GM23248 (cell line): ENCODE data around the gene RNF180. TPM values are rescaled to one million over a fixed set of nuclear protein-coding genes. Genes with fewer than 3 reads are reported as not detected.
A peak's percentile ranks its signal among the peaks of the same experiment; 100 is the strongest.

Experiments used
- DNase-seq: peaks from one replicate; pipeline ENCODE4 v3.0.0-alpha.2; 2015
- H2AFZ ChIP-seq: fragments of 200-600 bp; sonication (generic); 2 replicates; pipeline ENCODE4 v1.6.1; 2016; ENCODE audit warnings: antibody characterized with exemption
- H3F3A ChIP-seq: fragments of 200-600 bp; sonication (generic); 2 replicates; pipeline ENCODE4 v1.6.1; 2016; ENCODE audit warnings: mild to moderate bottlenecking, antibody characterized with exemption, mixed run types; ENCODE audit not compliant: insufficient read depth
- H3K27ac ChIP-seq: fragments of 200-600 bp; sonication (generic); 2 replicates; pipeline ENCODE4 v1.5.1; 2016; ENCODE audit warnings: mild to moderate bottlenecking
- H3K27me3 ChIP-seq: fragments of 200-600 bp; sonication (generic); replicated peaks from 2 replicates; pipeline ENCODE4 v1.6.1; 2016; ENCODE audit warnings: mild to moderate bottlenecking; ENCODE audit not compliant: insufficient read depth
- H3K36me3 ChIP-seq: fragments of 200-600 bp; sonication (generic); 2 replicates; pipeline ENCODE4 v1.6.1; 2016; ENCODE audit warnings: low read depth, mild to moderate bottlenecking
- H3K4me1 ChIP-seq: fragments of 200-600 bp; sonication (generic); 2 replicates; pipeline ENCODE4 v1.6.1; 2016; ENCODE audit warnings: mild to moderate bottlenecking; ENCODE audit not compliant: insufficient read depth
- H3K4me2 ChIP-seq: fragments of 200-600 bp; sonication (generic); one replicate; pipeline ENCODE4 v1.6.1; 2016; ENCODE audit warnings: mild to moderate bottlenecking; ENCODE audit not compliant: unreplicated experiment
- H3K4me3 ChIP-seq: fragments of 200-600 bp; sonication (generic); 2 replicates; pipeline ENCODE4 v1.5.1; 2016; ENCODE audit warnings: mild to moderate bottlenecking
- H3K79me2 ChIP-seq: fragments of 200-600 bp; sonication (generic); 2 replicates; pipeline ENCODE4 v1.6.1; 2016; ENCODE audit warnings: mild to moderate bottlenecking; ENCODE audit not compliant: insufficient read depth
- H3K9ac ChIP-seq: fragments of 200-600 bp; sonication (generic); 2 replicates; pipeline ENCODE4 v1.6.1; 2016; ENCODE audit warnings: mild to moderate bottlenecking
- H3K9me2 ChIP-seq: fragments of 200-600 bp; sonication (generic); 2 replicates; pipeline ENCODE4 v1.6.1; 2016; ENCODE audit warnings: mixed run types, mild to moderate bottlenecking, moderate library complexity; ENCODE audit not compliant: insufficient read depth
- H3K9me3 ChIP-seq: fragments of 200-600 bp; sonication (generic); one replicate; pipeline ENCODE4 v1.6.1; 2017; ENCODE audit warnings: low read depth
- H4K20me1 ChIP-seq: fragments of 200-600 bp; sonication (generic); 2 replicates; pipeline ENCODE4 v1.6.0; 2016; ENCODE audit not compliant: insufficient read depth
- EZH2 ChIP-seq: fragments of 200-600 bp; sonication (generic); IDR thresholded peaks from 2 replicates; pipeline ENCODE4 v1.6.1; 2018; ENCODE audit warnings: antibody characterized with exemption, mild to moderate bottlenecking; ENCODE audit not compliant: insufficient read depth, poor library complexity, severe bottlenecking
- EZH2phosphoT487 ChIP-seq: fragments of 200-600 bp; sonication (generic); IDR thresholded peaks from 2 replicates; pipeline ENCODE4 v1.6.1; 2018; ENCODE audit warnings: antibody characterized with exemption, moderate library complexity, mild to moderate bottlenecking, low read depth; ENCODE audit not compliant: insufficient read depth
- WGBS, 2 experiments: methylation state at CpG; one replicate each; pipeline ENCODE4 v1.1.6; 2015 to 2017; ENCODE audit warnings: low lambda C conversion rate in 2 of 2, low coverage in 1 of 2; ENCODE audit errors: missing lambda C conversion rate in 2 of 2; 5-methylcytosine and 5-hydroxymethylcytosine counted together
- in situ Hi-C: fragments of 300-500 bp; cut with MboI; formaldehyde crosslinking; loops from 2 replicates; pipeline ENCODE4 v1.15.0; 2020
- polyA plus RNA-seq: library from polyadenylated mRNA; unstranded; fragments of >200 nt; fragmentation: Nextera tagmentation; extraction: Ambion mirVana; gene quantifications from 2 replicates; pipeline ENCODE4 v1.2.1, GENCODE V29; 2016
- total RNA-seq: library from RNA; depleted of rRNA; stranded (reverse); fragments of >200 nt; shearing (Covaris generic); gene quantifications from 2 replicates; pipeline ENCODE4 v1.2.3, GENCODE V29; 2014

Gene RNF180
- total and polyA plus RNA-seq, 2 experiments from 2014 or later = 0.10 to 0.32 TPM

DNA sequence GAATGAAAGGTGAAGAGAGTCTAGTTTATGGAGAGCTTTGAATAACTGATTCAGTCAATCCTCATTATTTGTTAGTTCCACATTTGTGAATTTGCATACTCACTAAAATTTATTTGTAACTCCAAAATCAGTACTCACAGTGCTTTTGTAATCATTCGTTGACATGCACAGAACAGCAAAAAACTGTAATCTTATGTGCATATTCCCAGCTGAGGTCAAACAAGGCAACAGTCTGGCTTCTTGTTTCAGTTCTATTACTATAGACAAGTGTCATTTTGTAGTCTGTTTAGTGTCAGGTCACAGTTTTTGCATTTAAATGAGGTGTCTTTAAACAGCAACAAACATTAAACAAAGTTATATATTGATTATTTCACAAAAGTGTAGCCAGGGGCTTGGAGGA is 142.5 kb downstream of the RNF180 start:
- no peaks in the 10 kb centered on the region for H3F3A ChIP-seq
- no peaks in the 10 kb centered on the region for H3K9me3 ChIP-seq
- DNase-seq = no peak
- H2AFZ ChIP-seq = no peak overlapping the region
- no peak overlapping the region for H3K4me3 ChIP-seq
- no peaks in the 10 kb centered on the region for H3K79me2 ChIP-seq
- H3K27me3 ChIP-seq = no peaks in the 10 kb centered on the region
- in situ Hi-C loops = no loop called here
- H3K9me2 ChIP-seq = no peaks in the 10 kb centered on the region
- no peaks in the 10 kb centered on the region for H3K36me3 ChIP-seq
- no peak overlapping the region for H3K27ac ChIP-seq
- no peak overlapping the region for H3K4me2 ChIP-seq
- H3K9ac ChIP-seq = no peak overlapping the region
- no peak for TF ChIP-seq EZH2
- no peak for TF ChIP-seq EZH2phosphoT487
- whole genome bisulfite sequencing, 2 experiments = 0 to 3% methylated on average over 1 of the region's 1 CpG
- no peaks in the 10 kb centered on the region for H4K20me1 ChIP-seq
- H3K4me1 ChIP-seq = no peaks in the 10 kb centered on the region

DNA sequence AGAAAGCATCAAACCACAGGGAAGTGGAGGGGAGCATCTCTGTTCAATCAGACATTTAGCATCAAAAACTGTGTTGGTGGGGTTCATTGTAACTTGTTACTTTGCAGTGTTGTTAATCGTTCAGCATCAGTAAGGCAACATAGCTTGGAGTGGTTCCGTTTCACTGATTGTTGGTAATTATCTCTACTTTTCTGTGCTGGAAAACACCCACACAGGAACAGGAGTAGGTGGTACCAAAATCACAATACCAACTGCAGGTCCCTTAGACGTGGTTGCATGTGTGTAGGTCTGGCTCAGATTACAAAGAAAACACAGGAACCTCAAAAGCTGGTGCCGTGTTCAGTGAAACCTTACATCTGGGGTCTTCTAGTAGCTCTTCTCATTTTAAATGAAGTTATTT is 146.8 kb downstream of the RNF180 start:
- no peaks in the 10 kb centered on the region for H3F3A ChIP-seq

GRCh38 chr5:64315778-64316177 is 150.1 kb downstream of the RNF180 start:
- Histone ChIP-seq H3K4me2 (no peak overlapping the region), H3K36me3 (no peaks in the 10 kb centered on the region), H4K20me1 (no peaks in the 10 kb centered on the region), H2AFZ (no peak overlapping the region), H3K27ac (no peak overlapping the region), H3K27me3 (no peaks in the 10 kb centered on the region), H3K9ac (no peak overlapping the region), H3K4me3 (no peak overlapping the region), H3K9me2 (no peaks in the 10 kb centered on the region), H3F3A (no peaks in the 10 kb centered on the region), H3K9me3 (no peaks in the 10 kb centered on the region), H3K4me1 (no peaks in the 10 kb centered on the region), H3K79me2 (no peaks in the 10 kb centered on the region)
- in situ Hi-C loops = no loop called here
- 31 to 39% methylated on average over 1 of the region's 1 CpG for WGBS, 2 experiments
- TF ChIP-seq EZH2phosphoT487 (no peak), EZH2 (no peak)
- peak; percentile 1 for DNase-seq

More for the DNA sequence above, 146.8 kb downstream of the RNF180 start:
- H4K20me1 ChIP-seq = no peaks in the 10 kb centered on the region
- DNase-seq = no peak
- WGBS, 2 experiments = 7 to 15% methylated on average over 4 of the region's 4 CpGs
- no peak overlapping the region for H3K9ac ChIP-seq
- in situ Hi-C loops = no loop called here
- H2AFZ ChIP-seq = no peak overlapping the region
- TF ChIP-seq EZH2phosphoT487 (no peak), EZH2 (no peak)
- H3K79me2 ChIP-seq = no peaks in the 10 kb centered on the region
- H3K4me2 ChIP-seq = no peak overlapping the region
- H3K4me3 ChIP-seq = no peak overlapping the region
- no peaks in the 10 kb centered on the region for H3K36me3 ChIP-seq
- H3K27me3 ChIP-seq = no peaks in the 10 kb centered on the region
- H3K4me1 ChIP-seq = no peaks in the 10 kb centered on the region
- H3K27ac ChIP-seq = no peak overlapping the region
- no peaks in the 10 kb centered on the region for H3K9me2 ChIP-seq
- H3K9me3 ChIP-seq = no peaks in the 10 kb centered on the region

GRCh38 chr5:64318175-64318574 is 152.5 kb downstream of the RNF180 start:
- no peak overlapping the region for H3K9ac ChIP-seq
- H3K4me3 ChIP-seq = no peak overlapping the region
- H2AFZ ChIP-seq = no peak overlapping the region
- H3K4me1 ChIP-seq = no peaks in the 10 kb centered on the region
- TF ChIP-seq EZH2phosphoT487 = no peak
- no peak for TF ChIP-seq EZH2
- in situ Hi-C loops = no loop called here
- no peak for DNase-seq
- H3K27me3 ChIP-seq = no peaks in the 10 kb centered on the region
- H3K9me2 ChIP-seq = no peaks in the 10 kb centered on the region
- H3K36me3 ChIP-seq = no peaks in the 10 kb centered on the region
- no peaks in the 10 kb centered on the region for H3F3A ChIP-seq
- H3K79me2 ChIP-seq = no peaks in the 10 kb centered on the region
- 21 to 37% methylated on average over 1 of the region's 1 CpG for WGBS, 2 experiments
- no peak overlapping the region for H3K4me2 ChIP-seq
- H4K20me1 ChIP-seq = no peaks in the 10 kb centered on the region
- no peak overlapping the region for H3K27ac ChIP-seq
- H3K9me3 ChIP-seq = no peaks in the 10 kb centered on the region

DNA sequence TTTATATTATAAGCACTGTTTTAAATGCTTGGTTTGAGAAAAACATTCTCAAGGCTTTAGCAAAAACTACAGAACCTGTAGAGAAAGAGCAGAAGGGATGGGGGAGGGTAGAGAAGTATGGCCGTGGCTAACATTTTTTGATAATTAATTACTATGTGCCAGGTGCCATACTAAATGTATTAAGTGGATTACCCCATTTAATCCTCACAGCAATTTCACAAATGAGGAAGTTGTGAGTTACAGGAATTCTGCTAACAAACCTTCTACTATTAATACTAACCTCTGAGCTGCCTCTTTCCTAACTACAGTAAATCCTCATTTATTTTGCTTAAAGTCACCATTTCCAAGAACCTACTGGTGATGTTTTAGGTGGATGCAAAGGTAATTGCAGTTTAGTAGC is 157.9 kb downstream of the RNF180 start:
- no peak overlapping the region for H2AFZ ChIP-seq
- H3F3A ChIP-seq = no peaks in the 10 kb centered on the region
- WGBS, 2 experiments = 13 to 17% methylated on average over 1 of the region's 1 CpG
- no peaks in the 10 kb centered on the region for H3K9me3 ChIP-seq
- H4K20me1 ChIP-seq = no peaks in the 10 kb centered on the region
- in situ Hi-C loops = no loop called here
- H3K4me1 ChIP-seq = no peaks in the 10 kb centered on the region
- no peak for TF ChIP-seq EZH2phosphoT487
- TF ChIP-seq EZH2 = no peak
- H3K27ac ChIP-seq = no peak overlapping the region
- no peaks in the 10 kb centered on the region for H3K79me2 ChIP-seq
- no peaks in the 10 kb centered on the region for H3K27me3 ChIP-seq
- H3K36me3 ChIP-seq = no peaks in the 10 kb centered on the region
- H3K9me2 ChIP-seq = no peaks in the 10 kb centered on the region
- no peak overlapping the region for H3K4me2 ChIP-seq
- no peak overlapping the region for H3K9ac ChIP-seq
- H3K4me3 ChIP-seq = no peak overlapping the region
- DNase-seq = no peak
